SJSA1 (cell line): ENCODE results near the gene AOC2. TPM values are rescaled to one million over a fixed set of nuclear protein-coding genes. Genes with fewer than 3 reads are reported as not detected.
"Not testable (repeated sequence)": the region's sequence is repeated elsewhere in the genome, so short reads cannot be mapped to it uniquely, and the experiment has no call there.

Source experiments
- DNase-seq, 2 experiments: peaks; one replicate each; pipeline ENCODE4 v3.0.0-alpha.2; 2015 to 2020; ENCODE audit warnings: low spot score in 2 of 2, low read depth in 1 of 2
- H3K27ac ChIP-seq: fragments of 250-450 bp; sonication (Bioruptor Pico); 2 replicates; pipeline ENCODE4 v1.5.1; 2020; ENCODE audit warnings: mild to moderate bottlenecking, moderate library complexity
- H3K27me3 ChIP-seq: fragments of 250-450 bp; sonication (Bioruptor Pico); replicated peaks from 2 replicates; pipeline ENCODE4 v1.5.1; 2020; ENCODE audit warnings: mild to moderate bottlenecking, moderate library complexity
- H3K36me3 ChIP-seq: fragments of 250-450 bp; sonication (Bioruptor Pico); 2 replicates; pipeline ENCODE4 v1.5.1; 2020; ENCODE audit warnings: mild to moderate bottlenecking
- H3K4me1 ChIP-seq: fragments of 250-450 bp; sonication (Bioruptor Pico); replicated peaks from 2 replicates; pipeline ENCODE4 v1.6.1; 2021; ENCODE audit warnings: mild to moderate bottlenecking
- H3K4me3 ChIP-seq: fragments of 250-450 bp; sonication (Bioruptor Pico); 2 replicates; pipeline ENCODE4 v1.5.1; 2020; ENCODE audit warnings: mild to moderate bottlenecking
- H3K9me3 ChIP-seq: fragments of 250-450 bp; sonication (Bioruptor Pico); replicated peaks from 2 replicates; pipeline ENCODE4 v1.5.1; 2020; ENCODE audit warnings: mild to moderate bottlenecking
- total RNA-seq: library from RNA; depleted of rRNA; stranded (reverse); fragments of >200 nt; shearing (Covaris generic); gene quantifications from 2 replicates; pipeline ENCODE4 v1.2.3, GENCODE V29; 2014

The AOC2 gene
- total RNA-seq, 1 experiment from 2014 or later: 0.42 TPM

- H3K4me1 ChIP-seq: no peaks in the 10 kb centered on the region
- no peak overlapping the region for H3K4me3 ChIP-seq
- H3K36me3 ChIP-seq: no peaks in the 10 kb centered on the region
- peaks cover 20% of the 10 kb centered on the region for H3K27me3 ChIP-seq
- DNase-seq: no peak
- no peaks in the 10 kb centered on the region for H3K9me3 ChIP-seq
- H3K27ac ChIP-seq: no peak overlapping the region
These were observed 9.2 kb downstream of the AOC2 start for GRCh38 chr17:42853597-42853967.

DNA sequence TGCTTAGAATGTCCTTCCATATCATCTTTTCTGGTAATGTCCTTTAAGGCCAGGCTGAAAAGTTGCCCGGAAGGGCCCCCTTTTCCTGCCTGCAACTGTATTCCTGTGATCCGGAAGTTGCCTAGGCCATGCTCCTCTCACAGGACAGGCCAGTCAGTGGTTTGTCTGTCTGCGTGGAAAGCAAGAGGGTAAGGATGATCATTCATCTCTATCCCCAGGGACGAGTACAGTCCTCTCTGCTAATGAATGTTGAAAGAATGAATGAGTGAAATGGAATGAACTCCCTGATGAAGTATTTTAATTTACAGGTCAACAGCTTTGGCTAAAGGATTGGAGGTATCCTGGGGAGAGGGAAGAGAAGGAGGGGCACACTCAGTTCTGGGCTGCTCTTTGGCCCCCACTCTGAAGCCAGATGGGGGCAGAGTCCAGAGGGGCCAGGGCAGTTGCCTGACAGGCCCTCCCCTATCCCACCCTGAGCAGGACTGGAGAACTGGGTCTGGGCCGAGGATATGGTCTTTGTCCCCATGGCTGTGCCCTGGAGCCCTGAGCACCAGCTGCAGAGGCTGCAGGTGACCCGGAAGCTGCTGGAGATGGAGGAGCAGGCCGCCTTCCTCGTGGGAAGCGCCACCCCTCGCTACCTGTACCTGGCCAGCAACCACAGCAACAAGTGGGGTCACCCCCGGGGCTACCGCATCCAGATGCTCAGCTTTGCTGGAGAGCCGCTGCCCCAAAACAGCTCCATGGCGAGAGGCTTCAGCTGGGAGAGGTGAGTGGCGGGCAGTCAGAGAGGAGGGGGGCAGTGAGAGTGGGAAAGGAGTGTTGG, 9.8 kb downstream of the AOC2 start:
- Histone ChIP-seq H3K27ac (no peak overlapping the region), H3K36me3 (no peaks in the 10 kb centered on the region), H3K4me3 (no peak overlapping the region), H3K4me1 (no peaks in the 10 kb centered on the region), H3K9me3 (no peaks in the 10 kb centered on the region), H3K27me3 (peaks cover 14% of the 10 kb centered on the region)
- DNase-seq: no peak

DNA sequence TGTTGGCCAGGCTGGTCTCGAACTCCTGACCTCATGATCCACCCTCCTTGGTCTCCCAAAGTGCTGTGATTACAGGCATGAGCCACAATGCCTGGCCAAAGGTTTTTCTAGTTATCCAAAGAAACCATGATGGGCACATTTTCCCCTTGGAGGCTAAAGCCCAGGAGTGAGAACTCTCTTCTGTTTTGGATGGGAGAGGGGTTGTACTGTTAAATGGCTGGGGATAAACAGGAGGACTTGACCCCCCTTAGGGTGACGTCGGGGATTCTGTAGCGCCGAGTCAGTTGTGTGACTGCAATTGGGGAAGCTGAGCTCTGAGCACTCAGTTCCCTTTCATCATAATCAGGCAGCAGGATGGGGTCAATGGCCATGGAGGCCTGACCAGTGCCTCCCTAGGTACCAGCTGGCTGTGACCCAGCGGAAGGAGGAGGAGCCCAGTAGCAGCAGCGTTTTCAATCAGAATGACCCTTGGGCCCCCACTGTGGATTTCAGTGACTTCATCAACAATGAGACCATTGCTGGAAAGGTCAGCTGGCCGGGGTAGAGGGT, 10.7 kb downstream of the AOC2 start:
- Histone ChIP-seq H3K4me3 (no peak overlapping the region), H3K27me3 (peaks cover 4% of the 10 kb centered on the region; the same call in 1 of the 2 replicates), H3K36me3 (no peaks in the 10 kb centered on the region), H3K9me3 (no peaks in the 10 kb centered on the region), H3K4me1 (no peaks in the 10 kb centered on the region), H3K27ac (no peak overlapping the region)
- DNase-seq: no peak

DNA sequence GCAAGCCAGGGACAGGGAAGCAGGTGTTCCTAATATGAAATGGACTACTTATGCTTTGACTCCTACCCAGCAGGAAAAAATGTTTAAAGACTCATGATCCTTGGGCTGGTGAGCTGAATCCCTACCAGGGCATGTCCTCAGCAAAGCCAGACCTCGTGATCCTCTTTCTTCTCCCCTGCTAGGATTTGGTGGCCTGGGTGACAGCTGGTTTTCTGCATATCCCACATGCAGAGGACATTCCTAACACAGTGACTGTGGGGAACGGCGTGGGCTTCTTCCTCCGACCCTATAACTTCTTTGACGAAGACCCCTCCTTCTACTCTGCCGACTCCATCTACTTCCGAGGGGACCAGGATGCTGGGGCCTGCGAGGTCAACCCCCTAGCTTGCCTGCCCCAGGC, 11.7 kb downstream of the AOC2 start:
- not testable (repeated sequence) for H3K27ac ChIP-seq, H3K4me3 ChIP-seq, DNase-seq, H3K4me1 ChIP-seq, H3K36me3 ChIP-seq, H3K27me3 ChIP-seq, H3K9me3 ChIP-seq

DNA sequence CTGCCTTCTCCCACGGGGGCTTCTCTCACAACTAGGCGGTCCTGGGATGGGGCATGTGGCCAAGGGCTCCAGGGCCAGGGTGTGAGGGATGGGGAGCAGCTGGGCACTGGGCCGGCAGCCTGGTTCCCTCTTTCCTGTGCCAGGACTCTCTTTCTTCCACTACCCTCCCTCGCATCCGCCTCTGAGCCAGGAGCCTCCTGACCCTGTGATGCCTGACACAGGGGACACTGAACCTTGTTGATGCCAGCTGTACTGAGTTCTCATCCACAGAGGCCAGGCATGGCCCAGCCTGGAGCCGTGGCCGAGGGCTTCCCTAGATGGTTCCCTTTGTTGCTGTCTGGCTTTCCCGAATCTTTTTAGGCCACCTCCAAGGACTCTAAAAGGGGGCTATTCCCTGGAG, 12.1 kb downstream of the AOC2 start:
- not testable (repeated sequence) for H3K4me1 ChIP-seq, DNase-seq, H3K27me3 ChIP-seq, H3K9me3 ChIP-seq, H3K36me3 ChIP-seq, H3K27ac ChIP-seq, H3K4me3 ChIP-seq

GRCh38 chr17:42857389-42857788, 13.0 kb downstream of the AOC2 start:
- Histone ChIP-seq H3K36me3 (no peaks in the 10 kb centered on the region), H3K27me3 (no peaks in the 10 kb centered on the region), H3K9me3 (0 out of 2 replicates have a peak, but pooled peaks cover 2% of the 10 kb centered on the region), H3K4me3 (no peak overlapping the region), H3K27ac (no peak overlapping the region), H3K4me1 (no peaks in the 10 kb centered on the region)
- DNase-seq: no peak

- Histone ChIP-seq H3K9me3 (peaks cover 2% of the 10 kb centered on the region; the same call in 1 of the 2 replicates), H3K4me3 (no peak overlapping the region), H3K36me3 (no peaks in the 10 kb centered on the region), H3K27me3 (0 out of 2 replicates have a peak, but pooled peaks cover 10% of the 10 kb centered on the region), H3K4me1 (no peaks in the 10 kb centered on the region), H3K27ac (no peak overlapping the region)
- no peak for DNase-seq
These were observed 21.3 kb downstream of the AOC2 start for GRCh38 chr17:42865638-42866094.

DNA sequence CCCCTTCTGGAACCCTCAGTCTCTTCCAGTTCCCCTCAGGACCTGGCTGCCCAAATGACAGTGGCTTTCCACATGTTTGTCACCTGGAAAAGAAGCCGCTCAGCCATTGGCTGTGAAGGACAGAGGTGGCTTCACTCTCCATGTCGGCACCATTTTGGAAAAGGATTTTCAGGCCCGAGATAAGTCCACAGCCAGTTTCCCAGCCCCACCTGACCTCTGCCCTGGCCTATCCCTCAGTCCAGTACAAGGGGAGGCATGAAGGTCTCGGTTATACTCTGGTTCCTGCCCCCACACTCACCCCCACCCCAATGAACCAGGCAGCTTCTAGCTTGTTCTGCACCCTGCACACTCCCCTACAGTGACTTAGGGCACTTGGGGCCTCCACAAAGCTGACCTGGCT, 21.8 kb downstream of the AOC2 start:
- Histone ChIP-seq H3K9me3 (peaks cover 2% of the 10 kb centered on the region; the same call in 1 of the 2 replicates), H3K27me3 (peaks cover 10% of the 10 kb centered on the region; the same call in 1 of the 2 replicates), H3K36me3 (no peaks in the 10 kb centered on the region), H3K4me3 (no peak overlapping the region), H3K4me1 (no peaks in the 10 kb centered on the region), H3K27ac (no peak overlapping the region)
- DNase-seq: no peak

GRCh38 chr17:42866631-42867575, 22.5 kb downstream of the AOC2 start:
- no peak overlapping the region for H3K4me3 ChIP-seq
- no peak overlapping the region for H3K27ac ChIP-seq
- no peaks in the 10 kb centered on the region for H3K36me3 ChIP-seq
- H3K9me3 ChIP-seq: peaks cover 2% of the 10 kb centered on the region; the same call in 1 of the 2 replicates
- DNase-seq: no peak
- no peaks in the 10 kb centered on the region for H3K4me1 ChIP-seq
- H3K27me3 ChIP-seq: peaks cover 10% of the 10 kb centered on the region; the same call in 1 of the 2 replicates

GRCh38 chr17:42867694-42868261, 23.4 kb downstream of the AOC2 start:
- not testable (repeated sequence) for H3K36me3 ChIP-seq

GRCh38 chr17:42868338-42868737, 24.0 kb downstream of the AOC2 start:
- H3K4me3 ChIP-seq: no peak overlapping the region
- no peak for DNase-seq

More at GRCh38 chr17:42867694-42868261, 23.4 kb downstream of the AOC2 start:
- H3K9me3 ChIP-seq, DNase-seq, H3K4me3 ChIP-seq, H3K27ac ChIP-seq, H3K27me3 ChIP-seq, H3K4me1 ChIP-seq: not testable (repeated sequence)

DNA sequence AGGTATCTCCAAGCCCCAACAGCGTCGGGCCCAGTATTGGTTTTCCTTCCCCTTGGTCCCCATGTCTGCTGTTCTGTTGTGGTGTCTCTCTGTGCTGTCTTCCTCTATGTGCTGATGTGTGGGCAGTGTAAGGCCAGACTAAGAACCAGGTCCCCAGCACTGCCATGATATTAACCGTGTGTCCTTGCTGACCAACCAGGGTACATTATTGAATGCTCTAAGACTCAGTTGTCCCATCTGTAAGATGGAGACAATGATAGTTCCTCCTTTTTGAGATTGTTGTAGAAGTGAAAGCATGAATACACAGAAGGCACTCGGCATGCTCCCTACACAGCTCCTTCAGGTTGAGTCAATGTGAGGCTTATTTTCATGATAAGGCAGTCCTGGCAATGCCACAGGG, 27.3 kb downstream of the AOC2 start:
- Histone ChIP-seq H3K36me3 (no peaks in the 10 kb centered on the region), H3K27me3 (peaks cover 17% of the 10 kb centered on the region), H3K9me3 (no peaks in the 10 kb centered on the region), H3K4me3 (no peak overlapping the region), H3K4me1 (no peaks in the 10 kb centered on the region), H3K27ac (no peak overlapping the region)
- no peak for DNase-seq

More at GRCh38 chr17:42868338-42868737, 24.0 kb downstream of the AOC2 start:
- no peaks in the 10 kb centered on the region; the same call in 1 of the 2 replicates for H3K9me3 ChIP-seq
- H3K27ac ChIP-seq: no peak overlapping the region
- no peaks in the 10 kb centered on the region for H3K4me1 ChIP-seq
- no peaks in the 10 kb centered on the region for H3K36me3 ChIP-seq
- H3K27me3 ChIP-seq: peaks cover 13% of the 10 kb centered on the region; the same call in 1 of the 2 replicates

DNA sequence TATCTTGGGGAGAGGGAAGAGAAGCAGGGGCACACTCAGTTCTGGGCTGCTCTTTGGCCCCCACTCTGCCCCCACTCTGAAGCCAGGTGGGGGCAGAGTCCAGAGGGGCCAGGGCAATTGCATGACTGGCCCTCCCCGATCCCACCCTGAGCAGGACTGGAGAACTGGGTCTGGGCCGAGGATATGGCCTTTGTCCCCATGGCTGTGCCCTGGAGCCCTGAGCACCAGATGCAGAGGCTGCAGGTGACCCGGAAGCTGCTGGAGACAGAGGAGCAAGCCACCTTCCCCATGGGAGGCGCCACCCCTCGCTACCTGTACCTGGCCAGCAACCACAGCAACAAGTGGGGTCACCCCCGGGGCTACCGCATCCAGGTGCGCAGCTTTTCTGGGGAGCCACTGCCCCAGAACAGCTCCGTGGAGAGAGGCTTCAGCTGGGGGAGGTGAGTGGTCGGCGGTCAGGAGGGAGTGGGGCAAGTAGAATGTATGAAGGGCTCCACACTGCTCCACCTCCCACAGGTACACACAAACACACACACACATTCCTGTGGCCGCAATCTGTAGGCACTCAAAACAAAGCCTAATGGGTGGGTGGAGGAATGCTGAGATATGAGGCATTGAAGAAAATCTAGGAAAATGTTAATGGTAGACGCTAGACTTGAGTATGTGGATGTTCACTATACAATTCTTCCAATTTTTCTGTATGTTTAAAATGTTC, 28.0 kb downstream of the AOC2 start:
- Histone ChIP-seq H3K4me3 (no peak overlapping the region), H3K4me1 (no peaks in the 10 kb centered on the region), H3K36me3 (no peaks in the 10 kb centered on the region), H3K27me3 (peaks cover 24% of the 10 kb centered on the region), H3K9me3 (no peaks in the 10 kb centered on the region), H3K27ac (no peak overlapping the region)
- no peak for DNase-seq
